Spleen (tissue), 11 donors: Measurements from ENCODE around the gene SLC10A4. TPM values are rescaled to one million over a fixed set of nuclear protein-coding genes. Genes with fewer than 3 reads are reported as not detected.

Experiments
- DNase-seq: peaks from one replicate; pipeline ENCODE4 v3.0.0-alpha.2; 2020
- H3K27ac ChIP-seq, 8 donors: fragments of 200-600 bp; sonication (generic) in 7 of 8; 1 replicate in 4 of 8; 2 replicates in 4 of 8; pipeline versions ENCODE4 v1.5.0 to v1.8.0; 2016 to 2021; ENCODE audit warnings: inconsistent platforms in 4 of 8, mild to moderate bottlenecking in 4 of 8, moderate library complexity in 1 of 8
- H3K27me3 ChIP-seq, 7 donors: fragments of 200-600 bp; sonication (generic) in 6 of 7; replicated peaks in 1 of 7; 1 replicate in 4 of 7; 2 replicates in 3 of 7; pipeline versions ENCODE4 v1.5.0 to v1.8.0; 2016 to 2021; ENCODE audit warnings: inconsistent platforms in 3 of 7, mild to moderate bottlenecking in 1 of 7
- H3K36me3 ChIP-seq, 6 donors: fragments of 200-600 bp; sonication (generic) in 5 of 6; 1 replicate in 4 of 6; 2 replicates in 2 of 6; pipeline versions ENCODE4 v1.5.0 to v1.8.0; 2016 to 2021; ENCODE audit warnings: inconsistent platforms in 2 of 6
- H3K4me1 ChIP-seq, 6 donors: fragments of 200-600 bp; sonication (generic) in 5 of 6; 1 replicate in 3 of 6; 2 replicates in 3 of 6; pipeline versions ENCODE4 v1.5.0 to v1.8.0; 2016 to 2021; ENCODE audit warnings: inconsistent platforms in 3 of 6
- H3K4me3 ChIP-seq, 8 donors: fragments of 200-600 bp; sonication (generic) in 7 of 8; 1 replicate in 4 of 8; 2 replicates in 4 of 8; pipeline versions ENCODE4 v1.5.0 to v1.8.0; 2016 to 2021; ENCODE audit warnings: inconsistent platforms in 4 of 8, mild to moderate bottlenecking in 4 of 8, moderate library complexity in 2 of 8
- H3K9me3 ChIP-seq, 8 donors: fragments of 200-600 bp; sonication (generic) in 7 of 8; 1 replicate in 4 of 8; 2 replicates in 4 of 8; pipeline versions ENCODE4 v1.5.0 to v1.8.0; 2016 to 2021; ENCODE audit warnings: inconsistent platforms in 4 of 8
- POLR2A ChIP-seq, 3 donors: fragments of 450-650 bp; IDR thresholded peaks; one replicate each; pipeline ENCODE4 v1.5.1; 2017; ENCODE audit warnings: antibody characterized with exemption in 3 of 3, mild to moderate bottlenecking in 1 of 3
- POLR2AphosphoS5 ChIP-seq, 3 donors: sonication (generic); formaldehyde crosslinking; IDR thresholded peaks; one replicate each; pipeline ENCODE4 v1.5.1; 2017; ENCODE audit warnings: antibody characterized with exemption in 3 of 3
- WGBS, 5 donors: extraction: QIAGEN DNeasy Blood & Tissue Kit in 3 of 5; methylation state at CpG; one replicate each; pipeline versions ENCODE4 v1.1.5 to v1.1.7; 2013 to 2018; 5-methylcytosine and 5-hydroxymethylcytosine counted together
- intact Hi-C: fragments of 100-400 bp; cut with DNase I; formaldehyde crosslinking; loops from one replicate; pipeline ENCODE4 v1.15.0; 2023; ENCODE audit warnings: low total_unique reads
- polyA plus RNA-seq, 3 donors: library from polyadenylated mRNA; stranded (reverse); fragments of 200-250 nt; gene quantifications; one replicate each; pipeline ENCODE4 v1.2.1, GENCODE V29; 2013
- total RNA-seq, 7 donors: library from RNA; depleted of rRNA in 3 of 7; stranded (reverse); fragments of >200 nt in 3 of 7; fragmentation: NEBNext Ultra II Directional in 4 of 7; extraction: Animal tissue kit (Norgen Biotek cat#: 25700) in 4 of 7; gene quantifications; one replicate each; pipeline versions ENCODE4 v1.1.0 to v1.2.1, GENCODE V29; 2016 to 2021
- TF ChIP-seq, protein P1 (sequence below), 11 experiments: fragments of 200-600 bp in 7 of 11; fragments of 450-650 bp in 4 of 11; sonication (generic) in 4 of 11; IDR thresholded peaks in 8 of 11; conservative IDR thresholded peaks in 3 of 11; 1 replicate in 7 of 11; 2 replicates in 4 of 11; pipeline versions ENCODE4 v1.4.0 to v1.8.0; 2016 to 2021; ENCODE audit warnings: antibody characterized with exemption in 11 of 11, inconsistent platforms in 4 of 11, mild to moderate bottlenecking in 1 of 11
- donor health status: healthy with polysubstance abuse.
- donor health status: DM: no; HTN: no; CAD: no; lungs with moderate emphysema.
- donor health status: DM: no; HTN: no; CAD: no.
- donor health status: Bipolar disorder and iron deficiency.
- donor health status: healthy.
- donor health status: DM: no; HTN: no; CAD: no.
- donor health status: DM: yes; HTN: yes; CAD: no.

SLC10A4 gene
- total and polyA plus RNA-seq, 10 donors = 0.08 to 0.32 (median 0.20) TPM; not detected in 5

DNA sequence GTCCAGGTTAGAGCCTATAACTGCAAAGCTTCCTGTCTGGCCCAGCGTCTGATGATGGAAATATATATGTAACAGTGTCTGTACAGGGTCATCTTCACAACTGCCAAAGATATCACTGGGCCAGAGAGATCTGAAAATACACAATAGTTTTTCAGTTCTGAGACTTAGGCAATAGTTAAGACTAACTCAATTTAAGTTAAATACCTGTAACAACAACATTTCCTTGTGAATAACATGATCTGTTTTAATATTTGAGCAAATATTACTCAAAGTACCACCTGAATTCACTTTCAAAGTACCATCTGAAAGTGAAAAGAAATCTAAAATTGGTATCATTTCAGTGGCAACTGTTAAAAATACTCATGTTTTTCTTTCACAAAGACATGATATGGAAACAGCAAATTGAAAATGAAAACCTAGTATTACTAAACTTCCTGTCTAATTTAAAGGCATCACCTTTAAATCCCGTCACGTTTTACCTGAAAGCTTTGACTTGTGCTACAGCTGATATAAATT is 16.5 kb downstream of the SLC10A4 start:
- 69 to 78% (median 70%) methylated on average over 3 of the region's 3 CpGs for WGBS, 5 donors
- no peak for DNase-seq

DNA sequence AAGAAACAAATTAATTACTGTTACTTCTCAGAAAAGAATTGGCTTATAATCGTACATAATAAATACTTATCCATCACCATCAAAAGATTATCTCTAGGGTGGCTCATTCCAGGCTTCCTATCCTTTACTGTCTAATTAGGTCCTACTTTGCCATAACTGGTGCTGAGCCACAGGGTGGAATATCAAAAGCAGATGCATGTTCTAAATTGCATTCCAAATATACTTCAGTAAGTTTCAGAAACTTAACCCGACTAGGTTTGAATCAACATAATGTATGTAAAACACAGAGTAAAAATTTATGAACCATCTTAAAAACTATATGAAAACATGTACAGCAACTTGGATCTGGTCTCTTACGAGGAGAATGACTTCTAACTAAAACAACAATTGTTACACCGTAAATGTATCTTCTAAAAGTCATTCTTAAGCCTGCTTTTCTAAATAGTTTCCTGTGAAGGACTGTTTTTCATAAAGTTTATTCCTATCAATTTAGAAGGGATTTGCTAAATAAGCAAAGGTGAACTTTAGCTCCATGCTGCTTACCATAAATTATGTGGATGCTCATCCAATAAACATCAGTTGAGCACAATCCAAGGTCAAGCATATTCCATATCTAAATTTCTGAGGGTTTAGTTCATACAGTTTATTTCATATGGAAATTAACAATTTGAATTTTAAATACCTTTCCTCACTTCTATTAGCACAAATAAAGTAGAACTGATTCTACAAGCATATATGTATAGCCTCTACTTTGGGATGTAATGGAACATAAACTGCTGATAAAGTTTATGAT is 20.3 kb downstream of the SLC10A4 start:
- no peaks in the 10 kb centered on the region for H3K27me3 ChIP-seq
- TF ChIP-seq, protein P1, sequence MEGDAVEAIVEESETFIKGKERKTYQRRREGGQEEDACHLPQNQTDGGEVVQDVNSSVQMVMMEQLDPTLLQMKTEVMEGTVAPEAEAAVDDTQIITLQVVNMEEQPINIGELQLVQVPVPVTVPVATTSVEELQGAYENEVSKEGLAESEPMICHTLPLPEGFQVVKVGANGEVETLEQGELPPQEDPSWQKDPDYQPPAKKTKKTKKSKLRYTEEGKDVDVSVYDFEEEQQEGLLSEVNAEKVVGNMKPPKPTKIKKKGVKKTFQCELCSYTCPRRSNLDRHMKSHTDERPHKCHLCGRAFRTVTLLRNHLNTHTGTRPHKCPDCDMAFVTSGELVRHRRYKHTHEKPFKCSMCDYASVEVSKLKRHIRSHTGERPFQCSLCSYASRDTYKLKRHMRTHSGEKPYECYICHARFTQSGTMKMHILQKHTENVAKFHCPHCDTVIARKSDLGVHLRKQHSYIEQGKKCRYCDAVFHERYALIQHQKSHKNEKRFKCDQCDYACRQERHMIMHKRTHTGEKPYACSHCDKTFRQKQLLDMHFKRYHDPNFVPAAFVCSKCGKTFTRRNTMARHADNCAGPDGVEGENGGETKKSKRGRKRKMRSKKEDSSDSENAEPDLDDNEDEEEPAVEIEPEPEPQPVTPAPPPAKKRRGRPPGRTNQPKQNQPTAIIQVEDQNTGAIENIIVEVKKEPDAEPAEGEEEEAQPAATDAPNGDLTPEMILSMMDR (IDR thresholded peaks at IDR 0.05 in 8 of 11, conservative IDR thresholded peaks at IDR 0.05 in 3 of 11) = no peak
- no peak for TF ChIP-seq POLR2AphosphoS5 (IDR thresholded peaks at IDR 0.05)
- whole genome bisulfite sequencing, 5 donors = 69 to 75% (median 70%) methylated on average over 4 of the region's 4 CpGs
- no peaks in the 10 kb centered on the region for H3K4me1 ChIP-seq
- peaks cover 0 to 97% (median 52%) of the 10 kb centered on the region in 6 donors for H3K36me3 ChIP-seq
- H3K4me3 ChIP-seq = no peak overlapping the region
- no peak for DNase-seq
- no peaks in the 10 kb centered on the region for H3K9me3 ChIP-seq
- no peak overlapping the region for H3K27ac ChIP-seq
- intact Hi-C loops = no loop called here

More for the DNA sequence above, 16.5 kb downstream of the SLC10A4 start:
- H3K9me3 ChIP-seq = no peaks in the 10 kb centered on the region
- H3K4me3 ChIP-seq = no peak overlapping the region
- H3K27ac ChIP-seq = no peak overlapping the region
- no peak for TF ChIP-seq POLR2AphosphoS5 (IDR thresholded peaks at IDR 0.05)
- no peak for TF ChIP-seq POLR2A (IDR thresholded peaks at IDR 0.05)
- TF ChIP-seq, protein P1 (IDR thresholded peaks at IDR 0.05 in 8 of 11, conservative IDR thresholded peaks at IDR 0.05 in 3 of 11) = no peak
- H3K36me3 ChIP-seq = peaks cover 0 to 75% (median 33%) of the 10 kb centered on the region in 6 donors
- intact Hi-C loops = no loop called here
- H3K4me1 ChIP-seq = no peaks in the 10 kb centered on the region
- H3K27me3 ChIP-seq = no peaks in the 10 kb centered on the region

DNA sequence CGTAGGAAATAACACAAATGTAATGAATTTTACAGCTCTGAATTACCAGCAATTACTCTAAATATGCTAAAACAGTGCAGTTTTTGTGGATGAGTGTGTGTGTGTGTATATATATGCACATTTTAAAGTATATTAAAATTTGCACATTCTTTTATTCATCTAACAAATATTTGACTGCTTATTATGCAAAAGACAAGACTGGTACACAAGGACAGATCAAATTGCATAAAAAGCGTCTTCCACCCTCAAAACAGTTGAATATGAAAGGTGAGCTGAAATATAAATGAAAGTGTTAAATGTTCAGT is 20.8 kb downstream of the SLC10A4 start:
- Histone ChIP-seq H3K36me3 (peaks cover 0 to 97% (median 55%) of the 10 kb centered on the region in 6 donors), H3K27ac (no peak overlapping the region)
- no peak for DNase-seq

DNA sequence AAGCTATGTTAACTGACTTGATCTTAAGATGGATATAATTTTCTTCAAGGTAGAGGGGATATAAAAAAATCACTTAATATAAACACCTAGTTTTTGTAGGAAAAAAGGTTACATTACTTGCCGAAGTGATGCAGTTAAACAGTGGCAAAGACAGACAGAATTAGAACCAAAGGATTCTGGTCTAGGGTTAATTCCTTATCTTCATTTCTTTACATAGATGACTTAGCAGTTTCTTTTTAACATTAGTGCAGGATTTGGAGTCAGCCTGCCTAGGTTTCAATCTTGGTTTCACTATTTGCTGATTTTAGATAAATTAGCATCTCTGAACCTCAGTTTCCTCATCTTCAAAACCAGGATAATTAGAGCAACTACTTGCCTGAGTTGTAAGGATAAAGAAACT is 21.2 kb downstream of the SLC10A4 start:
- H3K27ac ChIP-seq = no peak overlapping the region
- 57 to 75% (median 69%) methylated on average over 1 of the region's 1 CpG for WGBS, 5 donors
- no peaks in the 10 kb centered on the region for H3K9me3 ChIP-seq
- peaks cover 0 to 97% (median 56%) of the 10 kb centered on the region in 6 donors for H3K36me3 ChIP-seq
- no peak for DNase-seq
- TF ChIP-seq, protein P1 (IDR thresholded peaks at IDR 0.05 in 8 of 11, conservative IDR thresholded peaks at IDR 0.05 in 3 of 11) = no peak
- TF ChIP-seq POLR2A (IDR thresholded peaks at IDR 0.05) (no peak), POLR2AphosphoS5 (IDR thresholded peaks at IDR 0.05) (no peak)
- H3K4me1 ChIP-seq = no peaks in the 10 kb centered on the region
- intact Hi-C loops = no loop called here
- no peaks in the 10 kb centered on the region for H3K27me3 ChIP-seq
- H3K4me3 ChIP-seq = no peak overlapping the region

More for the DNA sequence above, 20.8 kb downstream of the SLC10A4 start:
- WGBS, 5 donors = 94 to 98% (median 96%) methylated on average over 2 of the region's 2 CpGs
- no peaks in the 10 kb centered on the region for H3K27me3 ChIP-seq
- no peaks in the 10 kb centered on the region for H3K9me3 ChIP-seq
- intact Hi-C loops = no loop called here
- TF ChIP-seq, protein P1 (IDR thresholded peaks at IDR 0.05 in 8 of 11, conservative IDR thresholded peaks at IDR 0.05 in 3 of 11) = no peak
- no peak for TF ChIP-seq POLR2AphosphoS5 (IDR thresholded peaks at IDR 0.05)
- TF ChIP-seq POLR2A (IDR thresholded peaks at IDR 0.05) = no peak
- no peaks in the 10 kb centered on the region for H3K4me1 ChIP-seq
- no peak overlapping the region for H3K4me3 ChIP-seq
